Camera-type eye (tissue), 1 donor: ENCODE measurements around the gene ZGLP1. TPM values are rescaled to one million over a fixed set of nuclear protein-coding genes. Genes with fewer than 3 reads are reported as not detected.

Experiments used
- total RNA-seq: library from RNA; depleted of rRNA; stranded (reverse); fragments of >200 nt; gene quantifications from one replicate; pipeline ENCODE4 v1.2.3, GENCODE V29; 2014

Gene ZGLP1
- total RNA-seq: 4.4 TPM

DNA sequence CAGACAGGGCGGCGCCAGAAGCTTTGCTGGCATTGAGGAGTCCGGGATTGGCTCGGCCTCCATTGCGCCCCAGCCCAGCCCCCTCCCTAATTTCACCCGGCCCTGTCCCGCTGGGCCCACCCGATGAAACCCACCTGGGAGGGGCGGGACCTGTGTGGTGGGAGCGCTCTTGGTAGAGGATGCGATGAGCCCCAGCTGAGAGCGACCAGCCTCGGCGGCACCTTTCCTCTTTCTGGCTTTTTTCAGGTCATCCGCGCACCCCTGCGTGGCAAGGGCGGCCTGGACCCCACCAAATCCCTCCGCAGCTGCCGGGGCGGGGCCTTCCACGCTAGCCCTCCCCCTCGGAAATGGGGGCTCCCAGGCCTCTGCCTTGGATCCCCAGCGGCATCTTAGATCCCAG lies at the start of gene ZGLP1:
Gene ZGLP1, minus strand, starts transcription at position 393 of the 400 bp plus-strand sequence.

DNA sequence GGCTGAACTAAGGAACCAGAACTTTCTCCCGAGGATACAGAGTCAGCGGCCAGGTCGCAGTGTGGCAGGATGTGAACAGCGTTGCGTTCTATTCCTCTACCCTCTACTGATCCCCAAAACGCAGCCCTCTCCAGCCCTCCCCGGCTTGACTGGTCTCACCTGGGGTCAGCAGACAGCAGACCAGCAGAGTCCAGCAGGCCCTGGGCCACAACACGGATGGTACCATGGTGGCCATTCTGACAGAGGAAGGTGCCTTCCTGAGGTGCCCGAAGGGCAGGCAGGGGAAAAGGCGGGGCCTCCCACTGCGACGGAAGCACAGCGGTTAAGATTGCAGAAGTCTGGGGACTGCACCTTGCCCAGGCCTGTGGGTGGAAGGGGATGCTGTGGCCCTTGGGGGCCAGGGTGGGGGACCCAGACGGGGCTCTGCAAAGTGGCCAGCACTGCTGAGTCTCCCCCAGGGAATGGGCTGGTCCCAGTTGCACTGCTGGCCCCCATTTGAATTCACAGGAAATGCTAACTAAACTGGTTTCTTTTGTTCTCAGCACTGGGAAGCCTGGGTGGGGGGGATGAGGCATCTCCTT lies 29.9 kb upstream of the ZGLP1 start, which contains the start of gene ICAM3:
Gene ICAM3, minus strand, starts transcription at position 245 of the 581 bp plus-strand sequence. Its CDS starts 10 bp downstream, at position 235.

DNA sequence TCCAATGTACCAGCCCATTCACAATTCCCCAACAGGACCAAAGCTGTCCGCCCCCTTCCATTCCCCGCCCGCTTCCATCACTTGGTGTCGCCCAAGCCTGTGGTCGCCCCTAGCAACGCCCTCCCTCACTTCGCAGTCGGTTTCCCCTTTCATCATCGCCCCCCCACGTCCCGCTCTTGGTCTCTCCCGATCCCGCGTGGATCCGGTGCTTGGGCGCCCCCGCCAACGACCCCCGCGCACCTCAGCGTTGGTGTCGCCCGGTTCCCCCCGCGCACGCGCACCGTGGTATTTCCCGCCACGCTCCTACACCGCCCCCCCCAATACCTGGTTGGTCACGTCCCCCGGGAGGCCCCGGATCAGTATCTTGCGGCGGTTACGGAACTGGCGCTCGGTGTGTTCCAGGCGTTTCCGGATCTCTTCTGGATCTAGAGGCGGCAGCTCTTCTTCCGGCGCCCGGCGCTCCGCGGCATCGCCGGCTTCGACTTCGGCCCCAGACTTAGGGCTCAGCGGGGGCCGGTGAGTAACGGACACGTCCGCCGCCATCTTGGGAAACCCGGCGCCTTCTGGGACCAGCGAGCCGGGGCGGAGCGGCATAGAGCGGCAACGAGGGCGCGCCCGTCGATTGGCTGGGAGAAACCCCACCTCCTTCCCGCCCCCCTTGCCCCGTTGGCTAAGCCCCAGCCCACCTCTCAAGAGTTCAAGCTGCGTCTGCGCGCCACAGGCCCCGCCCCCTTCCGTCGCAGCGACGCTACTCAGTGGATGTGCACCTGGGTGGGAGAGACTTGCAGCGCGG lies 23.5 kb upstream of the ZGLP1 start, which contains the start of gene RAVER1:
Gene RAVER1, minus strand, starts transcription at position 565 of the 793 bp plus-strand sequence. Its CDS starts 22 bp downstream, at position 543.

DNA sequence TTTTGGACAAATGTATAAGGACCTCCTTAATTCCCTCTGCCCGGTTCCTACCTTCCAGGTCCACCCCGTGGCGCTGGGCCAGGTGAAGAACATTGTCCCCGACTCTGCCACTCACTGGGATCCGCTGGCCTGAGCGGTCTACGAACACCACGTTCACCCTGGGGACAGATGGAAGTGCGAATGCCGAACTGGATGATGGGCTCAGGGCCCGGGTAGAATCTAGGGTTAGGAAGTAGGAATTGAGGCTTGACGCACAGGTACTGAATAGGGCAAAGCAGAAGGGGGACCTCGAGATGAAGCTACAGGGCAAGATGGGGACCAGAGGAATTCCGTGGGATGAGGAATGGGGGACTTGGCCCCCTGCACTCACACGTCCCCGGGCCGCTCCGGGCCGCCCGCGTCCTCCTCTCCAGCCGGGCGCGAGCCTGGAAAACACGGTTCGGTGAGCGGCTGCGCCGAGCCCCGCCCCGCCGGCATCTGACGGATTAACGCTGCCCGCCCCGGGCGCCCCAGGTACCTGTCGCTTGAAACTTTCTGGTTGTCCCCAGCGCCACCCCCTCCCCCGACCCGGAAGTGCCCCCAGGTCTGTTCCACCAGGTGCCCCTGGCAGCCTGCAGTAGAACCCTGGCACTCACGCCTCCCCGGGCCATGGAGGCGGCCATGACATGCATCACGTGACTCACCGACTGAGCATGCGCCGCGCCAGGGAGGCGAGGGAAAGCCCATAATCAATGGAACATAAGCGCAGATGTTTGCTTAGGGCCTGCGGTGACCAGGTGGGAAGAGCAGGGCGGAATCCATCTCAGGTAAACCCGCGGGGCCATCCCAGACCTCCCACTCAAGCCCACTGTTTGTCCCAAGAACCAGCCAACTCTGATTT lies 6.0 kb upstream of the ZGLP1 start, which contains the start of gene FDX2:
Gene FDX2, minus strand, starts transcription at position 681 of the 880 bp plus-strand sequence. Its CDS starts 19 bp downstream, at position 662.

DNA sequence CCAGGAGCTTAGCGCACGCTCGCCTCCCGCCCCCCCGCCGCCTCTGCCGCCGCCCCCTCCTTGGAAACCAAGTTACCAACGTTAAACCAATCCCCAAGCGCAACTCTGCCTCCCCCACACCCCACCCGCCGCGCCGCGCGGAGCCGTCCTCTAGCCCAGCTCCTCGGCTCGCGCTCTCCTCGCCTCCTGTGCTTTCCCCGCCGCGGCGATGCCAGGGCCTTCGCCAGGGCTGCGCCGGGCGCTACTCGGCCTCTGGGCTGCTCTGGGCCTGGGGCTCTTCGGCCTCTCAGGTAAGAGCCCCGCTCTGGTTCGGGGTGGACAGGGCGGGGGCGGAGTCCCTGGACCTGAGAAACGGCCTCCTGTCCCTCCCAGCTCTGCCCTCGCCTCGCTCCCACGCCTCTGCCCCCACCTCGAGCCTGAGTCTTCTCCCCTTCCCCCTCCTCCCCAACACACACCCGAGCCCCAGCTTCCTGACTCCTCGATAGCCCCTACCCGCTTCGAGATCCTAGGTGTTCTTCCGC lies 19.7 kb downstream of the ZGLP1 start, which contains the start of gene ICAM5:
Gene ICAM5, plus strand, starts transcription at position 117 of the 521 bp plus-strand sequence. Its CDS starts 92 bp downstream, at position 209.

DNA sequence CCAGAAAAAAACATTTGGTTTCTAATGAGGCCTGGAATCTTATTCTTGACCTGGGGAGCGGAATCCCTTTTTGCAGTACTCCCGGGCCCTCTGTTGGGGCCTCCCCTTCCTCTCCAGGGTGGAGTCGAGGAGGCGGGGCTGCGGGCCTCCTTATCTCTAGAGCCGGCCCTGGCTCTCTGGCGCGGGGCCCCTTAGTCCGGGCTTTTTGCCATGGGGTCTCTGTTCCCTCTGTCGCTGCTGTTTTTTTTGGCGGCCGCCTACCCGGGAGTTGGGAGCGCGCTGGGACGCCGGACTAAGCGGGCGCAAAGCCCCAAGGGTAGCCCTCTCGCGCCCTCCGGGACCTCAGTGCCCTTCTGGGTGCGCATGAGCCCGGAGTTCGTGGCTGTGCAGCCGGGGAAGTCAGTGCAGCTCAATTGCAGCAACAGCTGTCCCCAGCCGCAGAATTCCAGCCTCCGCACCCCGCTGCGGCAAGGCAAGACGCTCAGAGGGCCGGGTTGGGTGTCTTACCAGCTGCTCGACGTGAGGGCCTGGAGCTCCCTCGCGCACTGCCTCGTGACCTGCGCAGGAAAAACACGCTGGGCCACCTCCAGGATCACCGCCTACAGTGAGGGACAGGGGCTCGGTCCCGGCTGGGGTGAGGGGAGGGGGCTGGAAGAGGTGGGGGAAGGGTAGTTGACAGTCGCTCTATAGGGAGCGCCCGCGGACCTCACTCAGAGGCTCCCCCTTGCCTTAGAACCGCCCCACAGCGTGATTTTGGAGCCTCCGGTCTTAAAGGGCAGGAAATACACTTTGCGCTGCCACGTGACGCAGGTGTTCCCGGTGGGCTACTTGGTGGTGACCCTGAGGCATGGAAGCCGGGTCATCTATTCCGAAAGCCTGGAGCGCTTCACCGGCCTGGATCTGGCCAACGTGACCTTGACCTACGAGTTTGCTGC lies 22.5 kb downstream of the ZGLP1 start, which contains the start of gene ICAM4:
Gene ICAM4, plus strand, starts transcription at position 153 of the 935 bp plus-strand sequence. Its CDS starts 58 bp downstream, at position 211.

DNA sequence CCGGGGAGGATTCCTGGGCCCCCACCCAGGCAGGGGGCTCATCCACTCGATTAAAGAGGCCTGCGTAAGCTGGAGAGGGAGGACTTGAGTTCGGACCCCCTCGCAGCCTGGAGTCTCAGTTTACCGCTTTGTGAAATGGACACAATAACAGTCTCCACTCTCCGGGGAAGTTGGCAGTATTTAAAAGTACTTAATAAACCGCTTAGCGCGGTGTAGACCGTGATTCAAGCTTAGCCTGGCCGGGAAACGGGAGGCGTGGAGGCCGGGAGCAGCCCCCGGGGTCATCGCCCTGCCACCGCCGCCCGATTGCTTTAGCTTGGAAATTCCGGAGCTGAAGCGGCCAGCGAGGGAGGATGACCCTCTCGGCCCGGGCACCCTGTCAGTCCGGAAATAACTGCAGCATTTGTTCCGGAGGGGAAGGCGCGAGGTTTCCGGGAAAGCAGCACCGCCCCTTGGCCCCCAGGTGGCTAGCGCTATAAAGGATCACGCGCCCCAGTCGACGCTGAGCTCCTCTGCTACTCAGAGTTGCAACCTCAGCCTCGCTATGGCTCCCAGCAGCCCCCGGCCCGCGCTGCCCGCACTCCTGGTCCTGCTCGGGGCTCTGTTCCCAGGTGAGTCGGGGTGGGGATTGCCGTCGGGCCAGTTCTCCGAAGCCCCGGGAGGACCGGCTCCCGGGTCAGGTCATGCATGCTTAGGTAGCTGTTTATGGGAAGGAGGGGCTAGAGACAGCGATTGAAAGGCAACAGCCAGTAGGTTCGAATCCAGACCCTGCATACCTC lies 38.8 kb downstream of the ZGLP1 start, which contains the start of gene ICAM1:
Gene ICAM1, plus strand, starts transcription at position 505 of the 779 bp plus-strand sequence. Its CDS starts 40 bp downstream, at position 545.

Other genes with a start within 250 kb of the ZGLP1 start
- gene SHFL, start 223.5 kb downstream of the ZGLP1 start, total RNA-seq: 21.2 TPM
- 0.88 TPM for gene ANGPTL6, start 207.1 kb downstream of the ZGLP1 start, total RNA-seq
- gene PPAN, start 203.5 kb downstream of the ZGLP1 start, total RNA-seq: 32.8 TPM
- 7.1 TPM for gene P2RY11, start 198.1 kb downstream of the ZGLP1 start, total RNA-seq
- gene EIF3G, start 189.9 kb downstream of the ZGLP1 start, total RNA-seq: 149 TPM
- 69.2 TPM for gene DNMT1, start 114.9 kb downstream of the ZGLP1 start, total RNA-seq
- gene S1PR2, start 78.5 kb downstream of the ZGLP1 start, total RNA-seq: 8.9 TPM
- gene MRPL4, start 57.6 kb downstream of the ZGLP1 start, total RNA-seq: 19.0 TPM
- 15.1 TPM for gene ICAM1, start 38.7 kb downstream of the ZGLP1 start, total RNA-seq
- 0.38 TPM for gene ICAM4, start 22.9 kb downstream of the ZGLP1 start, total RNA-seq
- 3.4 TPM for gene ICAM5, start 19.9 kb downstream of the ZGLP1 start, total RNA-seq
- gene FDX2, start 6.2 kb upstream of the ZGLP1 start, total RNA-seq: 18.5 TPM
- gene RAVER1, start 23.7 kb upstream of the ZGLP1 start, total RNA-seq: 18.9 TPM
- gene ICAM3, start 29.8 kb upstream of the ZGLP1 start, total RNA-seq: 1.6 TPM
- 84.4 TPM for gene TYK2, start 70.8 kb upstream of the ZGLP1 start, total RNA-seq
- 109 TPM for gene CDC37, start 93.7 kb upstream of the ZGLP1 start, total RNA-seq
- gene PDE4A, start 110.7 kb upstream of the ZGLP1 start, total RNA-seq: 7.6 TPM
- gene KEAP1, start 193.5 kb upstream of the ZGLP1 start, total RNA-seq: 56.5 TPM
- 1.4 TPM for gene S1PR5, start 207.6 kb upstream of the ZGLP1 start, total RNA-seq
- 19.4 TPM for gene ATG4D, start 234.1 kb upstream of the ZGLP1 start, total RNA-seq